HUDEP-2 (cell line): Measurements from ENCODE around the gene NRAS.
"Not testable (repeated sequence)": the region's sequence is repeated elsewhere in the genome, so short reads cannot be mapped to it uniquely, and the experiment has no call there.

Experiments used
- DNase-seq, 76 experiments: peaks; one replicate each; lab custom pipeline; 2025; ENCODE audit not compliant: unreplicated experiment in 76 of 76; lab: John Stamatoyannopoulos, UW

The NRAS gene

DNA sequence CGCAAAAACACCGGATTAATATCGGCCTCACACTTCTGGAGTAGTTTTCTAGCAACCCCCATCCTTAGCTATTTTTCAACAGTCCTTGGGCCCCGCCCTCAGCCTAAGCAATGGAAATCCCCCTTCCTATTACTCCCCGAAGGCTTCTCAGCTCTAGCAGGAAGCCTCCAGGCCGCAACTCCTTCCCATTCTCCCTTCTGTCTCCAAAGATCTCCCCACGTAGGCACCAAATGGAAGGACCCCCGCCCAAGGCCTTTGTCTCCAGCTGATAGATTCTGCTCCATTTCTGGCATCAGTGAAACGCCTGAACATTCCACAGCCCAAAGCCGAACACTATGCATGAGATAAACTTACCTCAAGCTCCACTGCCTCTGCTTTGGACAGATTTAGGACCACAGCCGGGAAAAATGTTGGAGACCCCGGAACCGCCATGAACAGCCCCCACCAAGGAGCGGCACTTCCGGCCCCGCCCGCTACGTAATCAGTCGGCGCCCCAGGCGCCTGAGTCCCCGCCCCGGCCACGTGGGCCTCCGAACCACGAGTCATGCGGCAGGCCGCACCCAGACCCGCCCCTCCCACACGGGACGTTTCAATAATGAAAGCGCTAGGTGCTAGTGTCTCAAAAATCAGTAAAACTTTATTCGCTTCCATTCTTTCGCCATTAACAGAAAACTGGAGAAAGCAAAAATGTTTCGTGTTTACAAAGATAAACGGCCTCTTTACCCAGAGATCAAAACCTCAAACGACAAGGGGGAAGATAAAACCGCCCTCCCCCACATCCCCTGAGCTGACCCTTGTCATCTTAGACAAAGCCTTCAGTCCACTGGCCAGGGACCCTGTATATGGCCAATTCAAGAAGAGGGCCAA lies at the start of gene NRAS:
NRAS (minus strand) TSS at position 468 of the 867 bp plus-strand sequence. CDS start 611 bp downstream, outside the sequence.
- peak in 75 of 76 experiments; percentile 6 to 94 (median 85) for DNase-seq

DNA sequence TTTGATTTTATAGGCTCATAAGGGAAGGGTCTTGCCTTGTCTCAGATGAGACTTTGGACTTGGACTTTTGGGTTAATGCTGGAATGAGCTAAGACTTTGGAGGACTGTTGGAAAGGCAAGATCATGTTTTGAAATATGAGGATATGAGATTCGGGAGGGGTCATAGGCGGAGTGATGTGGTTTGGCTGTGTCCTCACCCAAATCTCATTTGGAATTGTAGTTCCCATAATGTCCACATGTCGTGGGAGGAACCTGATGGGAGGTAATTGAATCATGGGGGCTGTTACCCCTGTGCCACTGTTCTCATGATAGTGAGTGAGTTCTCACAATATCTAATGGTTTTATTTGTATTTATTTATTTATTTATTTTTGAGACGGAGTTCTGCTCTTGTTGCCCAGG lies 48.1 kb upstream of the NRAS start:
- peak in 1 of 76 experiments; percentile 6 for DNase-seq

DNA sequence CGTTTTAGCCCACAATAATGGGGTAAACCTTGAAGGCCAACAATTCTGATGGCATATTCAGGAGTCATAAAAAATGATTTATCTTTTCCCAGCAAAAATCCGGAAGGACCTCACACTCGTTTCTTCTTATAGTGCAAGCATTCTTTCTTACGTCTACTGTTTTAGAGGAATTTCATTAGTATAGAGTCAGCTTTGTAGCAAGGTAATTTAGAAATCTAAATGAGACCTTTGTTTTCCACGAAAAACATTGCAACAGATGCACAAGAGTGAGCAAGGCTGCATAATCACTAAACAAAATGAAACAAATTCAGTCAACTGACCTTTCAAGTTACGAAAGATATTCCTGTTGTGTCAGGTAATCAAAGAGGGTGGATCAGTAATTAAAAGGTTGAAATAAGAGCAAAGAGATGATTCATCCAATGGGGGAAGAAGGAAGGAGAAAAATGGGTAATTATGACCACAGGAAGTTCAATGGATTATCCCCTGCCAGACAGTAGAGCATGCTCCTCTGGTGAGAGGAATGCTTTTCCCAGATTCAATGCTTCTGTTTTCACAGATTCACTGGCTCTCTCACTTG lies 41.8 kb upstream of the NRAS start:
- DNase-seq = no peak

DNA sequence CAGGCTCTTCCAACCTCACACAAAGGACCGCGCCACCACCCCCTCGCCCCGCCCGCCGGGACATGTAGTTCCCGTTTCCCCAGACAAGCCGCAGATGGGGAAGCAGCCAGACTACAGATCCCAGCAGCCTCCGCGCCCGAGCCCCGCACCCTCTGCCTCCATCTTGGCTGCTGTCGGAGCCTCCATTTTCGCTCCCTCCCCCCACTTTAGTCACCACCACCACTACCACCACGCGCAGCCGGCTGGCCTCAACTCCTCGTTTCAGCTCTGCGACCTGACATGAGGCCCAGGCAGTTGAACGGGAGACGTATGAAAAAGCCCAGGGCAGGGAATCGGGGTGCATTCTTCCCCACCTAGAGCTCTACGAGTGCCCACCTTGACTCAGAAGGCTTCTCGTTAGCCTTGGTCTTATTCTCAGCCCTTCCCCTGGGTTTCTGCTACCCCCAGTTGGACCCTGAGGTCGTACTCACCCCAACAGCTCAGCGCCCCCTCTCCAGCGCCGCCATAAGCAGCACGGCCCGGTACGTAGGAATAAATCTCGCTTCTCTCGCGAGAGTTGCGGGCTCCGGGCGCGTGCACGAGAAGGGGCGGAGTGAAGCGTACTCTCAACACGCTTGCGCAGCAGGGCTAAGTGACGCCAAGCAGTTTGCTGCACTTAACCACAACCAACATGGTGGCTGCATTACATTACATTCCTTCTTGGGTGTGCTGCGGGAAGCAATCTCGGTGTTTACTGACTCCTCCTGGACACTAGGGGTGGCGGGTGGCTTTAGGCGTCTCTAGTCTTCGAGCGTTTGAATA lies 41.1 kb upstream of the NRAS start, which contains the start of gene CSDE1:
CSDE1 (minus strand) TSS at position 530 of the 801 bp plus-strand sequence. CDS start 18,094 bp downstream, outside the sequence.
- peak; percentile 24 to 97 (median 92) for DNase-seq

DNA sequence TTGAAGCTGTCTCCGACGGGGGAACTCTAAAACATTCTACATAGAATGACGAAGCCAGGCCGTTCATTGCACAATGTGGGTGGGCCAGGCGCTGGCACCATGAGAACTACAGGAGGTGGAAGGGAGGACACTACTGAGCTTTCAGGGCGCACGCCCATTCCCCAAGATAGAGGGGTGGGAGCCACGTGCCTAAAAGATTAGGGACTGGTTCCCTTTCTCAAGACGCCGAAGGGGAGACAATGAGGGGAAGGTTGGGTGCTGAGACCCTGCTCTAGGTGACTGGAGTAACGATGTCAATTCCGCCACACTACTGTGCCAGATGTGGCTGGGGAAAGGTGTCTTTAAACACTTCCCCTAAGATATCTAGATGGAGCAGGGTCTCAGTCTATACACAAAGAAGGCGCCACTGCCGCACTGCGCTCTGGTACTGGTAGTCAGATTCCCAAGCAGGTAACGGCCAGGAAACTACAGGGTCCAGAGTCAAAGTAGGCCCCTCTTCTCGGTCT lies 40.4 kb upstream of the NRAS start:
- DNase-seq = peak in 27 of 76 experiments; percentile 0 to 37 (median 17)

DNA sequence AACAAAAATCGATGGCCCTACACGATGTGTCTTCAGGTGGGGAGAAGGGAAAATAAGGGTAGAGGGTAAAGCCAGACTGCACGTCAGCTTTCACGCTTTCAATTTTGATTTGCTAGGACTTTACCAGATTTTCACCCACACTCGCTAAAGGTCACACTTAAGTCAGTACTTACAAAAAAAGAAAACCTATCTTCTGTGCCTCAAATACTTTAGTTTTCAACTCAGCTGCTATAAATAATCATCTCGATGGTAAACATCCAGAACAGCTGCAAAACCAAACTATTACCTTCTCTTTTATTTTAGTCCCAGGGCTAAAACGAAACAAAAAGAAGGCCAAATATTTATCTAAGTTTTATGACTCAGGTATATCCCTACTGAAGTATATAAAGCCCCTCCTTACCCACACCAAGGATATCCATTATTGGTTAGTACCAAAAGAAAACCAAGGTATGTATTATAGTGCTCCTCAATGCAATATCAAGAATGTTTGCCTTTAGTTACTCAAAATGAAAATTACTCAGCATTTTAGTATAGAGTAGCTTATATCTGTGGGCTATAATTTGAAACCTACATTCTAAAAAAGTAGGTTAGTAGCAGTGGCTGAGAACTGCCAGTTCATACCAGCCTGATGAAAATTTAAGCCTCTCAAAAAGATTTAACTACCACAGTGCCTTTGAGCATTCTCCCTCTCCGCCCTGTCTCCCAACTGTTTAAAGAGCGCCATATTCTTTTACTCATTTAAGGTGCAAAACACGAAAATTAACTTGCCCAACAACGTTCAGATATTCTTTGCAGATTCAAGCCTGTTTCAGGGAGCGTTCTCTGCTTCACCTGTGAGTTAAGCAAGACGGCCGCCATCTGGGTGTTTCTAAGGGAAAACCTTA lies 39.7 kb upstream of the NRAS start:
- no peak for DNase-seq

DNA sequence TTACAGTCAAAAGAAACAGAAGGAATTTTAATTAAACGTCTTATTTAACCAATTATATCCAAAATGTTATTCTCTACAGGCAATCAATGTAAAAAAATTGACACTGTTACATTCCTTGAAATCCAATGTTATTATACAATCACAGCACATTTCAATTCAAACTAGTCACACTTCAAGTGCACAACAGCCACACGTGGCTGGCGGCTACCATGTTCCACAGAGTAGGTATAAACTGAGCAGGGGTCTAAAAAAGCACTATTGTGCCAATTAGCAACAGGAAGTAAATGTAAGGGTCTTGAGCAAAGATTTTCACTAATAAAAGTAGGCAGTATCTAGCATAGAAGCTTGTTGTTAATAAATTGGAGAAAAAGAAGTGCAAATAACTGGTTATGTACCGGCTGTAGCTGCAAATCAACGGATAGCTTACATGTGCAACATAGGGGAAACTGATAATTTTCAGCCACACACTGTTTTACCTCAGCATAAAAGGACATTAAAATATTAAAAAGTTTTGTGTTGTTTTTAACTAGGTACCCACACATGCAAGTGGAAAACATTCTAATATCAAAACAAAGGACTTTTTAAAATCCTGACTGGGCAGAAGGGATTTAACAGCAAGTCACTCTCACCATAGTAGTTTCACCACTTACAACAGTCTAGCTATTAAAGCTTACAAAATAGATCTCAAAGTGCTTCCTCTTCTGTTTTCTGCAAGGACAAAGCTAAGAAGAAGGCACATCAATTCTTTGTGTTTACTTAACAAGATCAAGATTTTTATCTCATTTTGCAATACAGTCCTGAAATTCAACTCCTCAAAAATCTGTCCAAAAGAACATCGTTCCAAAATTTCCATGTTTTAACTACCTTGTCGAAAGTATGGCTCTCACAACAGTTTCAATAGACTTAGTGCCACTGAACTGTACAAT lies 38.7 kb upstream of the NRAS start:
- no peak for DNase-seq

DNA sequence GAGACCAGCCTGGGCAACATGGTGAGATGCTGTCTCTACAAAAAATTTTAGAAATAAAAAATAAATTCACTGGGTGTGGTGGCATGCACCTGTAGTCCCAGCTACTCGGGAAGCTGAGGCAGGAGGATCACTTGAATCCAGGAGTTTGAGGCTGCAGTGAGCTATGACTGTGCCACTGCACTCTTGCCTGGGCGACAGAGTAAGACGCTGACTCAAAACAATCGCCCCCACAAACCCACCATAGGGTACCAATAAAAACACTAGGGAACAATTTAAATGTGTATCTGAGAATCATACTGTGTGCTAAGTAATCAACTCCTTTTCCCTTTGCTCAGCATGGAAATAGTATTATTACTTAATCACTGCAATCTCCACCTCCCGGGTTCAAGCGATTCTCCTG lies 37.1 kb upstream of the NRAS start:
- not testable (repeated sequence) for DNase-seq

DNA sequence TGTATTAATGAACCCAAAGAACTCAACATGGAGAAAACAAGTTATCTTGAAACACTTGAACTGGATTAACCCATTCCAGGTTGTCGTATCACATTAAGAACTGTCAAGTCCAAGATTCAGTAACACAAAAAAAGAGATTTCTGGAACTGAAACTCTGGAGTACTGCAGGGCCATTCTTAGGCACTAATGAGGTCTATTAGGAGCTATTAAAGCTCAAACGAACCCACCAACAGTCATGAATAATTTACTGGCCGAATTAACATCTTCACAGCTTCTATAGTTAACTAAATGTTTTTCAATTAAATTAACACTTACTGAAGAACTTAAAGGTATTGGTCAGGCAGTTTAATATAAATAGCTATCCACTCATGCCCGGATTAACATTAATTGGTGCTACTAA lies 36.6 kb upstream of the NRAS start:
- no peak for DNase-seq

DNA sequence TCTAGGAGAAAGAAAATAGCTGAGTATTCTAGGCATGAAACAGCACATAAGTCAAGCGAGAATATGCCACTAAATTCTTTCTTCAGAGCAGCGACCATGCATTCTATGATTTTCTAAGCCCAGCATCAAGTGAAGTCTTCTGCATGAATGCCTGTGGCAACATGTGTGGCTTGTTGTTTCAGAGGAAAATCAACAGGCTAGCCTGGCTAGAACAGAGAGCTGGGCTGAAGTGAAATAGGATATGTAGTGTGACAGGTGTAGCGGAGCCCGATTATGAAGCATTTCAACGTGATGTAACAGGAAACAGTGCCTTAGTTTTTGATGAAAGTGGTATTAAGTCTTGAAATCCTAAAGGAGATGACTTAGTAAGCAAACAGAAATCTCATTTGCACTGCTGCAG lies 34.2 kb upstream of the NRAS start:
- no peak for DNase-seq

DNA sequence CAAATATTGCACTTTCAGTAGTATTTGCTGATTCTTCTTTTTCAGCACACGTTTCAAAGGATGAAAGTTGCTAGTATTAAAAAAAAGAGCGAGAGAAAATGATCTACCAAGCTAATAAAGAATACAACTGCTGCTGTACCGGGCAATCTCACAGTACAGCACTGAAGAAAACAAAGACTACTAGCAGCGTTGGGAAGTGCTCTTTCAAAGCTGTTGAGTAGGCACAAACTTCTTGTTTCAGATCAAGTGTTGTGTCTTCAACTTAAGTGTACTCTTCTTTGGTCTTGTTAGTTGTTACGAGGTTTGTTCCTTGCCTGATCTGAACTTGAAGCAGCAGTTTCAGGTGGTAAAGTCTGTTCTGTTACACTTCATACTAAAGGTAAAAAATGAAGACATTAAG lies 33.3 kb upstream of the NRAS start:
- no peak for DNase-seq

DNA sequence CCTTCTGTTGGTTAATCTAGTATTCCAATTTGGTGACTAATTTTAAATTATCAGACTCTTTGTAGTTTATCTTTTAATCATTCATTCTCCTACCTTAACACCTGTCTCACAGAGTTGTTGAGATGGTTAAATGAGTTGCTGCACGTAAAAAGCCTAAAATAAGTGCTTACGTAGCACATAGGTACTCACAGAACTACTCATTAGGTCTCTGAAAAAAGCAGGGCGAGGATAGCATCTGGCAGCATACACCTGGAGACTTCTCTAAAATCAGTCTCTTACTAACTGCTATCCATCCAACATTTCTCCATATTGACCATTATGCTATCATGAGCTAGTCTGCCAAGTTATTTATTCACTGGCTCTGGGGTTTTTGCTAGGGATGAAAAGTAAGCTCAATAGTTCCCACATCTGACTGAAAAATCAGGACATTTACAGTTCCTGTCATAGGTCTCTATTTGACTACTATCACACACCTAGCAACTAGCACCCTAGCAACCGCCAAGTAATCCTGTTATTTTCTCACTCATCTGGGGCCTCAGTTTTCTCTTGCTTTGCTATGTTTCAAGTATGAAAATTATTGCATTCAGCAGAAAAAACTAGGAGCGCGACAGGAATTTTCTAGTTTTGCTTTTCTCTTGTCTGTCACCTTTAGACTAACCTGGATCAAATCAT lies 30.0 kb upstream of the NRAS start:
- no peak for DNase-seq

DNA sequence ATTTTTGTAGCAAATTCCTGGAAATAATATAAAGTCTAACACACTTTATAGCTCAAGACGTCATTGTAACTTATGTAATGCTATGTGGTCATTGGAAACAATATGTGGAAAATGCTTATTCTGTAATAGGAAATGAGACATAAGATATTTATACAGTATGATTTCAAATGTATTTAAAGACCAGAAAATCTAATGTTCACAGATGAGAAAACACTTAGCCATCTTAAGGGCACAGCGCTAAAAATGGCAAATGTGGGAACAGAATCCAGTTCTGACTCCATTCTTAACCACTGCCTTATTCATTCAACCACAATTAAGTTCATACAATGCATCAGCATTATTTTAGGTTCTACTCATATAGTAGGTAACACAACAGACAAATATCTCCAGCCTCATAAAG lies 28.7 kb upstream of the NRAS start:
- DNase-seq = no peak

DNA sequence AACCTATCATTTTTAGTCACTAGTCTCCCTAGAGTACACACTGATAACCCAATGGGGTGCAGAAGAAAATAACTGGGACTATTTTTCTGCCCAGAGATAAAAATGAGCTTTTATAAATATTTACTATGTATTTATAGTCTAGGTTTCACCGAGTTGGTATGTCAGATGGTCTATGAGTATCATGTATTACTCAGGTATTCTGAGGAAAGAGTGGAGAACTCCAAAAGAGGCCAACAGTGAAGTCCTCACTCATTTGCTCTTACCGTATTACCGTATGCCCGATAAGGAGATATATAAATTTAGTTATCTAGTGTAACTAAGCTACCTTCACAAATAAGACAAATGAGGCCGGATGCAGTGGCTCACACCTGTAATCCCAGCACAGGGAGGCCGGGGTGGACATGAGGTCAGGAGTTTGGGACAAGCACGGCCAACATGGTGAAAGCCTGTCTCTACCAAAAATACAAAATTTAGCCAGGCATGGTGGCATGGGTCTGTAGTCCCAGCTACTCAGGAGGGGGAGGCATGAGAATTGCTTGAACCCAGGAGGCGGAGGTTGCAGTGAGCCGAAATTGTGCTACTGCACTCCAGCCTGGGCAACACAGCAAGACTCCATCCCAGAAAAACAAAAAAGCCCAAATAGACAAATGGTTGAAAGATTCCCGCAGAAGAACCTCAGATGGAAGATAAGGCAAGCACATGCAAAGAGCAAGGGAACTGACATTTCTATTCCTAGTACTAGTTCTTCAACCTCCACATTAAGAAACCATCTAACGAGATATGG lies 25.6 kb upstream of the NRAS start:
- no peak for DNase-seq

DNA sequence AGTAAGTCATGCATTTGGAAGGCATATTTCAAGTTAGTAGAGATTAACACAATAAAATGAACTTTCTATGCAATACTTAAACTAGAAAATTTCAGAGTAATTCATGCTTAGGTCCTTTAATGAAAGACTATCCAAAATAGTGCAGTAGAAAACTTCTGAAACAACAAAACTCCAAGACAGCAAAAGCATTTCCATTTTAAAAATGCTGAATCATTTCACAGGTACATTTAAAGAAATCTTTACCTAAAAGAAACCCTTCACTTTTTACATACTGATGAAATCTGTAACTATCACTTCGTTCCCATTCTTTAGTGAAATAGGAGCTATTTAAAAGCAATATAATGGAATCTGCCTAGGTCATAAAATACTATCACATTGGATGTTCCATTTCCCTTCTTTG lies 23.8 kb upstream of the NRAS start:
- DNase-seq = no peak

DNA sequence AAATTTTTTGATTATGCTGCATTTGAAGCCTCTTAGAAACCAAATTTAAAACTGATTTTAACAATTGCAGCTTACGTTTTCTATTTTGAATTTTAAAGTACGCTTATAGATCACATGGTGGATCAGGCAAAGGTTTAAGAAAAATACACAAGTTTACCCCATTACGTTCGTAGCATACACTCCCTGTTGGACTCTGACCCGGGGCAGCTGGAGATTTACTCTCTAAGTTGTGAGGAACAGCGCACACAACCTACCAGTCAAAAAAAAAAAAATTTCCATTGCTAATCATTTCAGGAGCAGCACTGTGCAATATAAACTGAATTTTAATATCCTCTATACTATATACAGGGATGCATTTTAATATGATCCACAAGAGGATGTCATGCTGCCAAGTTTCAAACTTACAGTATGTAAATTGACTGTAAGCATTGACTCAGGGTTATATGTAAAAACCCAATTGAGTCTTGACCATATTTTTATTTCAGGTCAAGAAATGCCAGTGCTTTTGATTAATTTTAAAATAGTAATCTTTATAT lies 20.8 kb upstream of the NRAS start:
- DNase-seq = no peak

DNA sequence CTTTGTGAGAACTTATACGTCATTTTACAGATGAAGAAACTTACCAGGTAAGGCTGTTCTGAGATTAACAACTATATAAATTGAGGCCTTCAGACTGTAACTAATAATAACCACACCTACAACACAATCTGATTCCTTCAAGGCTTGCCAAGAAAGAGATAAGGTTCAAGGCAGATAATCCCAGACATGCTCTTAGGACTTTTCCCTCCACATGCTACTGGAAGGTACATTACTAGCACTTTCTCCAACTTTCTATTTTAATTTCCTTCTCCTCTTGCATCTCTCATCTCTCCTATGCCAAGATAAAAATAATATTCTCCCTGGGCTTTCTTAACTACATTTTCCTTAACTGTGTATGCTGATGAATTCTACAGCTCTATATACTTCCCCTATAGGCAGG lies 18.9 kb upstream of the NRAS start:
- DNase-seq = no peak
